ENCODE results near the gene TLCD2.
"Not testable (repeated sequence)": the region's sequence is repeated elsewhere in the genome, so short reads cannot be mapped to it uniquely, and the experiment has no call there.

Gene TLCD2

GRCh38 chr17:1684378-1685189 is 25.6 kb downstream of the TLCD2 start, which contains the start of gene PRPF8:
Gene PRPF8, minus strand, starts transcription at chr17:1684867. Its CDS starts 296 bp downstream, at chr17:1684571.
- peak; percentile 98 to 99 for DNase-seq

DNA sequence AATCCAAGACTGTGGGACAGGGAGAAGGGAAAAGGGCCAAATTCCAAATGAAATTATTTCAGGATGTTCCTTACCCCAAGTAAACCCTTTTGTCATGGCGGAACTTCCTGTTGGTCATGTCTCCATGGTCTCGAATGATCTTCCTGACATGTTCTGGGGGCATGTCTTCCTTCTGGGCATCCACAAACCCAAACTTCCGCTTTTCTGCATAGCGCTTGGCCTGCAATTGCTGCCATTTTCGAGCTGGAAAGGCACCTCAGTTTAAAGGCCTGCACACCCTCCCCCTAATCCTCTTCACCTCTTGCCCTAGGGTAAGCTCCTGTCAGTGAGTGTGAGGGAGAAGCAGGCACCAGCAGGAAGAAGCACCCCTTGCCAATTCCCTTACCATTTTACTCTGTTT is 26.7 kb downstream of the TLCD2 start:
- DNase-seq: no peak

DNA sequence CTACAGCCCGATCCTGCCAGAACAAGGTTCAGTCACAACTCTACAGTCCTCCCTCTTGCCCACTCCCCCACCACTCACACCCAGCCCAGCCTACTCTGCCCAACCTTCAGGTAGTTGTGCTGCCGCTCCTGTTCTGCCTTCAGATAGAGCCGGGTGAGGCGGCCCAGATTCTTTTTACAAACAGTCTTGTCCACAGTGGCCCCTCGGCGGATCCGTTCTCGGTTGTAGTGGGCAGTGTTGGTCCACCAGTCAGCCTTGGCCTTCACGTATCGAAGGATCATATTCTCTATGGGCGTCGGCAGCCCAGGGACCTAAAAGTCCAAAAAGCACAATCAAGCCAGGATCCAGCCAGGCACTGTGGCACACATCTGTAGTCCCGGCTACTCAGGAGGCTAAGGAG is 33.8 kb downstream of the TLCD2 start:
- no peak for DNase-seq

GRCh38 chr17:1673041-1673785 is 37.0 kb downstream of the TLCD2 start:
- no peak for DNase-seq

DNA sequence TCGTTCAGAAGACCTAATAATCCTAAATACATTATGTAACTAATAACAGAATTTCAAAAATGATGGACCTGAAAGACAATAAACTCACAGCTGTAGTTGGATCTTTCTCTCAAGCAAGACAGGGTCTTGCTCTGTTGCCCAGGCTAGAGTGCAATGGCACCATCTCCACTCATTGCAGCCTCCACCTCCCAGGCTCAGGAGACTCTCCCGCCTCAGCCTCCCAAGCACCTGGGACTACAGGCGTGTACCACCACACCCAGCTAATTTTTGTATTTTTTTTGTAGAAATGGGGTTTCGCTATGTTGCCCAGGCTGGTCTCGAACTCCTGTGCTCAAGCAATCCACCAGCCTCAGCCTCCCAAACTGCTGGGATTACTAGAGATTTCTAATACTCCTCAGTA is 46.2 kb downstream of the TLCD2 start:
- not testable (repeated sequence) for DNase-seq

GRCh38 chr17:1661045-1661444 is 49.1 kb downstream of the TLCD2 start:
- DNase-seq: no peak

- no peak for DNase-seq
Observed at GRCh38 chr17:1658100-1658499, 52.1 kb downstream of the TLCD2 start.

GRCh38 chr17:1653735-1654134 is 56.4 kb downstream of the TLCD2 start:
- no peak for DNase-seq

DNA sequence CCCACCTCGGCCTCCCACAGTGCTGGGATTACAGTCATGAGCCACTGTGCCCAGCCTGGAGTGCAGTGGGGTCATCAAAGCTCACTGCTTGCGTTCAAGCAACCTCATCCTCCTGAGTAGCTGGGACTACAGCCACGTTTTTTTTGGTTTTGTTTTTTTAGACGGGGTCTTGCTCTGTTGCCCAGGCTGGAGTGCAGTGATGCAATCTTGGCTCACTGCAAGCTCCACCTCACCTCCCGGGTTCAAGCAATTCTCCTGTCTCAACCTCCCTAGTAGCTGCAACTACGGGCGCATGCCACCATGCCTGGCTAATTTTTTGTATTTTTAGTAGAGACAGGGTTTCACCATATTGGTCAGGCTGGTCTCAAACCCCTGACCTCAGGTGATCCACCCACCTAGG is 57.4 kb downstream of the TLCD2 start:
- DNase-seq: not testable (repeated sequence)
